Neural progenitor cell (in vitro differentiated cells): ENCODE measurements around the gene NKD2.

ENCODE experiments used
- EZH2 ChIP-seq: fragments of 200-600 bp; sonication (generic); IDR thresholded peaks from 2 replicates; pipeline ENCODE4 v1.6.1; 2017; ENCODE audit warnings: antibody characterized with exemption, mild to moderate bottlenecking, moderate library complexity
- EZH2phosphoT487 ChIP-seq: fragments of 200-600 bp; sonication (generic); IDR thresholded peaks from 2 replicates; pipeline ENCODE4 v1.6.1; 2017; ENCODE audit warnings: antibody characterized with exemption
- TF ChIP-seq, protein P1 (sequence below): fragments of 200-600 bp; sonication (generic); IDR thresholded peaks from 2 replicates; pipeline ENCODE4 v1.5.1; 2017; ENCODE audit warnings: antibody characterized with exemption, mild to moderate bottlenecking

DNA sequence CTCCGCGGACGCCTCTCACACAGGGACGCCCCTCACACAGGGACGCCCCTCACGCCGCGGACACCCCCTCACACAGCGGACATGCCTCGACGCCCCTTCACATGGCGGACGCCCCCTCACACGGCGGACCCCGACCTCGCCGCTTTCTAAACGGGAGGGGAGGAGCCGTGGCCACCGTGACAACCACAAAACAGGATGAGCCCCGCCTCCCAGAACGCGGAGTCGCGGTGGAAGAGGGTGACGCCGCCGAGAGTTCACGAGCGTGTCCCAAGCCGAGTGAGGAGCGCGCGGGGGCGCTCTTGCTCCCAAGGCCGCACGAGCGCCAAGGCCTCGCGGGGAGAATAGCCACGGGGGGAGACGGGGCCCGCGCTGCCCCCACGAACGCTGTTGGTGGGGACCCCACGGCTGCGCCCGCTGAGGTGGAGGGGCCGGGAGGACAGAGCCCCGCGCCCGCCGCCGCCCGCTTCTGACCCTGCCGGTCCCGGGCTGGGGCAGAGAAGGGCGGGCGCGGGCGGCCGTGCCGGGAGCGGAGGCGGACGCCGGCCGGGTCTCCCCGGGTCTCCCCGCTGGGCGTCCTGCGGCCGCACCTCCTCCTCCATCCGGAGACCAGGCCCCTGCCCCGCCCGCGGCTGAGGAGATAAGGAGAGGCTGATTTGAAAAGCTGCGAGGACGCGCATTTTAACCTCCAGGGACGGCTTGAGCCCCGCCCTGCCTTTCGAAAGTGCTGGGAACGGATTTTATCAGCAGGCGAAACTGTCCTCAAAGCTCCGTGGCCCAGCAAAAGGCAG is 3.9 kb upstream of the NKD2 start:
- TF ChIP-seq EZH2phosphoT487 (peak; percentile 84), EZH2 (peak; percentile 90)
- TF ChIP-seq, protein P1, sequence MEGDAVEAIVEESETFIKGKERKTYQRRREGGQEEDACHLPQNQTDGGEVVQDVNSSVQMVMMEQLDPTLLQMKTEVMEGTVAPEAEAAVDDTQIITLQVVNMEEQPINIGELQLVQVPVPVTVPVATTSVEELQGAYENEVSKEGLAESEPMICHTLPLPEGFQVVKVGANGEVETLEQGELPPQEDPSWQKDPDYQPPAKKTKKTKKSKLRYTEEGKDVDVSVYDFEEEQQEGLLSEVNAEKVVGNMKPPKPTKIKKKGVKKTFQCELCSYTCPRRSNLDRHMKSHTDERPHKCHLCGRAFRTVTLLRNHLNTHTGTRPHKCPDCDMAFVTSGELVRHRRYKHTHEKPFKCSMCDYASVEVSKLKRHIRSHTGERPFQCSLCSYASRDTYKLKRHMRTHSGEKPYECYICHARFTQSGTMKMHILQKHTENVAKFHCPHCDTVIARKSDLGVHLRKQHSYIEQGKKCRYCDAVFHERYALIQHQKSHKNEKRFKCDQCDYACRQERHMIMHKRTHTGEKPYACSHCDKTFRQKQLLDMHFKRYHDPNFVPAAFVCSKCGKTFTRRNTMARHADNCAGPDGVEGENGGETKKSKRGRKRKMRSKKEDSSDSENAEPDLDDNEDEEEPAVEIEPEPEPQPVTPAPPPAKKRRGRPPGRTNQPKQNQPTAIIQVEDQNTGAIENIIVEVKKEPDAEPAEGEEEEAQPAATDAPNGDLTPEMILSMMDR, result peak; percentile 50
